ENCODE data around the gene SPNS2.

Gene SPNS2

GRCh38 chr17:4532860-4533522, 34.3 kb downstream of the SPNS2 start:
- H3K4me3 ChIP-seq (ENCODE audit: insufficient read length, low read depth) = no peak overlapping the region
- TF ChIP-seq YY1 (IDR thresholded peaks at IDR 0.05; ENCODE audit: insufficient read depth, insufficient read length) (no peak), ZNF274 (IDR thresholded peaks at IDR 0.05; ENCODE audit: low read depth, low read length) (no peak), SUZ12 (IDR thresholded peaks at IDR 0.05; ENCODE audit: extremely low read depth, insufficient read depth, insufficient read length) (no peak)
- no peak for DNase-seq (ENCODE audit: low read depth, low spot score)
- no peak overlapping the region for H3K9ac ChIP-seq (ENCODE audit: insufficient read length, low read depth)
- peaks cover 12% of the 10 kb centered on the region for H3K36me3 ChIP-seq (ENCODE audit: insufficient read depth, insufficient read length, low read length)
- H3K9me3 ChIP-seq (ENCODE audit: insufficient read depth, low read length) = no peaks in the 10 kb centered on the region
- H3K4me1 ChIP-seq (ENCODE audit: insufficient read depth, insufficient read length) = peaks cover 8% of the 10 kb centered on the region
- H3K27me3 ChIP-seq (ENCODE audit: insufficient read depth, insufficient read length) = peaks cover 35% of the 10 kb centered on the region

GRCh38 chr17:4533523-4534504, 35.1 kb downstream of the SPNS2 start:
- Histone ChIP-seq H3K4me3 (ENCODE audit: insufficient read length, low read depth) (no peak overlapping the region), H3K36me3 (ENCODE audit: insufficient read depth, insufficient read length, low read length) (peaks cover 19% of the 10 kb centered on the region), H3K9me3 (ENCODE audit: insufficient read depth, low read length) (no peaks in the 10 kb centered on the region), H3K27me3 (ENCODE audit: insufficient read depth, insufficient read length) (peaks cover 31% of the 10 kb centered on the region), H3K4me1 (ENCODE audit: insufficient read depth, insufficient read length) (peaks cover 8% of the 10 kb centered on the region), H3K9ac (ENCODE audit: insufficient read length, low read depth) (no peak overlapping the region)
- TF ChIP-seq ZNF274 (IDR thresholded peaks at IDR 0.05; ENCODE audit: low read depth, low read length) = no peak
- TF ChIP-seq SUZ12 (IDR thresholded peaks at IDR 0.05; ENCODE audit: extremely low read depth, insufficient read depth, insufficient read length) = no peak
- no peak for TF ChIP-seq YY1 (IDR thresholded peaks at IDR 0.05; ENCODE audit: insufficient read depth, insufficient read length)
- DNase-seq (ENCODE audit: low read depth, low spot score) = no peak

GRCh38 chr17:4534515-4534914, 35.8 kb downstream of the SPNS2 start:
- DNase-seq (ENCODE audit: low read depth, low spot score) = no peak
- H3K9ac ChIP-seq (ENCODE audit: insufficient read length, low read depth) = no peak overlapping the region
- H3K4me3 ChIP-seq (ENCODE audit: insufficient read length, low read depth) = no peak overlapping the region
- TF ChIP-seq SUZ12 (IDR thresholded peaks at IDR 0.05; ENCODE audit: extremely low read depth, insufficient read depth, insufficient read length) (no peak), YY1 (IDR thresholded peaks at IDR 0.05; ENCODE audit: insufficient read depth, insufficient read length) (no peak), ZNF274 (IDR thresholded peaks at IDR 0.05; ENCODE audit: low read depth, low read length) (no peak)
- peaks cover 30% of the 10 kb centered on the region for H3K27me3 ChIP-seq (ENCODE audit: insufficient read depth, insufficient read length)
- no peaks in the 10 kb centered on the region for H3K9me3 ChIP-seq (ENCODE audit: insufficient read depth, low read length)
- peaks cover 8% of the 10 kb centered on the region for H3K4me1 ChIP-seq (ENCODE audit: insufficient read depth, insufficient read length)
- H3K36me3 ChIP-seq (ENCODE audit: insufficient read depth, insufficient read length, low read length) = peaks cover 24% of the 10 kb centered on the region

- H3K36me3 ChIP-seq (ENCODE audit: insufficient read depth, insufficient read length, low read length) = peaks cover 29% of the 10 kb centered on the region
- no peak overlapping the region for H3K4me3 ChIP-seq (ENCODE audit: insufficient read length, low read depth)
- H3K9me3 ChIP-seq (ENCODE audit: insufficient read depth, low read length) = no peaks in the 10 kb centered on the region
- DNase-seq (ENCODE audit: low read depth, low spot score) = no peak
- peaks cover 8% of the 10 kb centered on the region for H3K4me1 ChIP-seq (ENCODE audit: insufficient read depth, insufficient read length)
- TF ChIP-seq ZNF274 (IDR thresholded peaks at IDR 0.05; ENCODE audit: low read depth, low read length) = no peak
- peaks cover 25% of the 10 kb centered on the region for H3K27me3 ChIP-seq (ENCODE audit: insufficient read depth, insufficient read length)
- no peak overlapping the region for H3K9ac ChIP-seq (ENCODE audit: insufficient read length, low read depth)
Measured at GRCh38 chr17:4534928-4535666, 36.4 kb downstream of the SPNS2 start.

- peaks cover 8% of the 10 kb centered on the region for H3K4me1 ChIP-seq (ENCODE audit: insufficient read depth, insufficient read length)
- H3K36me3 ChIP-seq (ENCODE audit: insufficient read depth, insufficient read length, low read length) = peaks cover 36% of the 10 kb centered on the region
- TF ChIP-seq ZNF274 (IDR thresholded peaks at IDR 0.05; ENCODE audit: low read depth, low read length) (no peak), SUZ12 (IDR thresholded peaks at IDR 0.05; ENCODE audit: extremely low read depth, insufficient read depth, insufficient read length) (no peak), YY1 (IDR thresholded peaks at IDR 0.05; ENCODE audit: insufficient read depth, insufficient read length) (no peak)
- no peaks in the 10 kb centered on the region for H3K9me3 ChIP-seq (ENCODE audit: insufficient read depth, low read length)
- no peak overlapping the region for H3K9ac ChIP-seq (ENCODE audit: insufficient read length, low read depth)
- peaks cover 18% of the 10 kb centered on the region for H3K27me3 ChIP-seq (ENCODE audit: insufficient read depth, insufficient read length)
- DNase-seq (ENCODE audit: low read depth, low spot score) = no peak
- no peak overlapping the region for H3K4me3 ChIP-seq (ENCODE audit: insufficient read length, low read depth)
Measured at GRCh38 chr17:4535667-4536258, 37.1 kb downstream of the SPNS2 start.

GRCh38 chr17:4536259-4536741, 37.6 kb downstream of the SPNS2 start:
- Histone ChIP-seq H3K4me1 (ENCODE audit: insufficient read depth, insufficient read length) (peaks cover 8% of the 10 kb centered on the region), H3K4me3 (ENCODE audit: insufficient read length, low read depth) (no peak overlapping the region), H3K9me3 (ENCODE audit: insufficient read depth, low read length) (no peaks in the 10 kb centered on the region), H3K27me3 (ENCODE audit: insufficient read depth, insufficient read length) (peaks cover 16% of the 10 kb centered on the region), H3K9ac (ENCODE audit: insufficient read length, low read depth) (no peak overlapping the region), H3K36me3 (ENCODE audit: insufficient read depth, insufficient read length, low read length) (peaks cover 41% of the 10 kb centered on the region)
- TF ChIP-seq YY1 (IDR thresholded peaks at IDR 0.05; ENCODE audit: insufficient read depth, insufficient read length) = no peak
- TF ChIP-seq SUZ12 (IDR thresholded peaks at IDR 0.05; ENCODE audit: extremely low read depth, insufficient read depth, insufficient read length) = no peak
- no peak for TF ChIP-seq ZNF274 (IDR thresholded peaks at IDR 0.05; ENCODE audit: low read depth, low read length)
- DNase-seq (ENCODE audit: low read depth, low spot score) = no peak

All from NT2/D1 (cell line).